Neutrophil (primary cell): ENCODE data around the gene COL4A1.

Source experiments
- H3K27ac ChIP-seq: fragments of 200-600 bp; sonication (generic); 2 replicates; pipeline ENCODE4 v1.5.1; 2016; ENCODE audit warnings: mild to moderate bottlenecking, moderate library complexity
- H3K27me3 ChIP-seq: fragments of 200-600 bp; sonication (generic); 2 replicates; pipeline ENCODE4 v1.6.0; 2016; ENCODE audit warnings: mild to moderate bottlenecking
- H3K36me3 ChIP-seq: fragments of 200-600 bp; sonication (generic); 2 replicates; pipeline ENCODE4 v1.5.1; 2017
- H3K4me1 ChIP-seq, 2 experiments: fragments of 200-600 bp in 1 of 2; sonication (generic) in 1 of 2; 1 replicate in 1 of 2; 2 replicates in 1 of 2; pipeline versions ENCODE4 v1.5.1 to v1.6.1; 2013 to 2016; ENCODE audit warnings: low read depth in 1 of 2, low read length in 1 of 2, mild to moderate bottlenecking in 1 of 2, moderate library complexity in 1 of 2; ENCODE audit not compliant: control insufficient read depth in 1 of 2, insufficient read depth in 1 of 2
- H3K4me3 ChIP-seq, 2 experiments: fragments of 200-600 bp in 1 of 2; sonication (generic) in 1 of 2; 1 replicate in 1 of 2; 2 replicates in 1 of 2; pipeline ENCODE4 v1.5.1; 2013 to 2016; ENCODE audit warnings: low read depth in 1 of 2, low read length in 1 of 2, mild to moderate bottlenecking in 1 of 2, moderate library complexity in 1 of 2
- H3K9me3 ChIP-seq: fragments of 200-600 bp; sonication (generic); 2 replicates; pipeline ENCODE4 v1.5.1; 2016
- TF ChIP-seq, protein P1 (sequence below): fragments of 200-600 bp; sonication (generic); IDR thresholded peaks from 2 replicates; pipeline ENCODE4 v1.5.1; 2016; ENCODE audit warnings: antibody characterized with exemption

The COL4A1 gene

GRCh38 chr13:110242615-110243014 is 64.3 kb downstream of the COL4A1 start:
- Histone ChIP-seq H3K27ac (no peak overlapping the region), H3K4me1 (no peaks in the 10 kb centered on the region), H3K27me3 (peaks cover 87% of the 10 kb centered on the region), H3K4me3 (no peak overlapping the region), H3K36me3 (no peaks in the 10 kb centered on the region), H3K9me3 (no peaks in the 10 kb centered on the region)
- TF ChIP-seq, protein P1, sequence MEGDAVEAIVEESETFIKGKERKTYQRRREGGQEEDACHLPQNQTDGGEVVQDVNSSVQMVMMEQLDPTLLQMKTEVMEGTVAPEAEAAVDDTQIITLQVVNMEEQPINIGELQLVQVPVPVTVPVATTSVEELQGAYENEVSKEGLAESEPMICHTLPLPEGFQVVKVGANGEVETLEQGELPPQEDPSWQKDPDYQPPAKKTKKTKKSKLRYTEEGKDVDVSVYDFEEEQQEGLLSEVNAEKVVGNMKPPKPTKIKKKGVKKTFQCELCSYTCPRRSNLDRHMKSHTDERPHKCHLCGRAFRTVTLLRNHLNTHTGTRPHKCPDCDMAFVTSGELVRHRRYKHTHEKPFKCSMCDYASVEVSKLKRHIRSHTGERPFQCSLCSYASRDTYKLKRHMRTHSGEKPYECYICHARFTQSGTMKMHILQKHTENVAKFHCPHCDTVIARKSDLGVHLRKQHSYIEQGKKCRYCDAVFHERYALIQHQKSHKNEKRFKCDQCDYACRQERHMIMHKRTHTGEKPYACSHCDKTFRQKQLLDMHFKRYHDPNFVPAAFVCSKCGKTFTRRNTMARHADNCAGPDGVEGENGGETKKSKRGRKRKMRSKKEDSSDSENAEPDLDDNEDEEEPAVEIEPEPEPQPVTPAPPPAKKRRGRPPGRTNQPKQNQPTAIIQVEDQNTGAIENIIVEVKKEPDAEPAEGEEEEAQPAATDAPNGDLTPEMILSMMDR: no peak

- H3K4me1 ChIP-seq: no peaks in the 10 kb centered on the region
- peaks cover 84% of the 10 kb centered on the region for H3K27me3 ChIP-seq
- H3K27ac ChIP-seq: no peak overlapping the region
- H3K9me3 ChIP-seq: no peaks in the 10 kb centered on the region
- no peaks in the 10 kb centered on the region for H3K36me3 ChIP-seq
- TF ChIP-seq, protein P1: no peak
- H3K4me3 ChIP-seq: no peak overlapping the region
Measured at GRCh38 chr13:110240943-110241342, 66.0 kb downstream of the COL4A1 start.

DNA sequence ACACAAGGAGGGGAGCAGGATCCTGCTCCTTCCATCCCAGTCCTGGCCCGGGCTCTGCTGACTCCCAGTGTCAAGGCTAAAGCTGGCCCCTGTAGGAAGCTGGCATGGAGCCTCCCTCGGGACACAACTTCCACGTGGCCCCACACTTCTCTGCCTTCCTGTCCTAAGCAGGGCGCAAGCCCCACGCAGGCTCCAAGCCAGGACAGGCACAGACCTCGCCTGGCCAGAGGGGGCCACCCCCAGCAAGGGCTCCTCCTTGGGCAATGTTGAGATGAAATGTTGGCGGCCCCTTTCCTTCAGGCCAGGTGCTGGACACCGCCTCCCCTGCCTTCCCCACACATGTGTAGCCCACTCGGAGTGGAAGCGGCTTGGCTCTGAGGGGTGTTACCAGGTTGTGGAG is 66.6 kb downstream of the COL4A1 start:
- TF ChIP-seq, protein P1: no peak
- no peaks in the 10 kb centered on the region for H3K4me1 ChIP-seq
- no peak overlapping the region for H3K27ac ChIP-seq

GRCh38 chr13:110239280-110240125 is 67.5 kb downstream of the COL4A1 start:
- Histone ChIP-seq H3K27me3 (peaks cover 83% of the 10 kb centered on the region), H3K36me3 (no peaks in the 10 kb centered on the region), H3K9me3 (no peaks in the 10 kb centered on the region), H3K4me3 (no peak overlapping the region), H3K4me1 (no peaks in the 10 kb centered on the region), H3K27ac (no peak overlapping the region)
- TF ChIP-seq, protein P1: no peak

More for the DNA sequence above, 66.6 kb downstream of the COL4A1 start:
- Histone ChIP-seq H3K36me3 (no peaks in the 10 kb centered on the region), H3K9me3 (no peaks in the 10 kb centered on the region), H3K27me3 (peaks cover 82% of the 10 kb centered on the region), H3K4me3 (no peak overlapping the region)

DNA sequence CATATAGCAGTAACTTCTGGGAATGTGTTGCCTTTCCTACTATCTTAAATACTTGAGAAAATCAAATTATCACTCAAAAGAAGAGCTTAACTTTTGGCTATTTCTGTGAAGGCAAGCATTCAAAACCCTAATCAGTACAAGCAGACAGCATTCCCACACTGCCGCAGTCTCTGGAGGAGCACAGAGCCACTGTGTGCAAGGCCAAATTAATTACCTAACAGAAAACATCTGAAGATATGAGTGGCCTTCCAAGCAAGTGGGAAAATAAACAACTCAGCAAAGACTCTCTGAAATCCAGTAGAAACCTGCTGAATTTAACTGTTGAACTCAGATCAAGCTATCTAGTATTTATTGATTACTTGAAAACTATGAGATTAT is 68.2 kb downstream of the COL4A1 start:
- TF ChIP-seq, protein P1: no peak
- no peak overlapping the region for H3K27ac ChIP-seq

More for the DNA sequence above, 68.2 kb downstream of the COL4A1 start:
- Histone ChIP-seq H3K9me3 (no peaks in the 10 kb centered on the region), H3K27me3 (peaks cover 83% of the 10 kb centered on the region), H3K4me1 (no peaks in the 10 kb centered on the region), H3K36me3 (no peaks in the 10 kb centered on the region), H3K4me3 (no peak overlapping the region)
